Measurements from ENCODE around the gene RTN4RL1. TPM values are rescaled to one million over a fixed set of nuclear protein-coding genes. Genes with fewer than 3 reads are reported as not detected.
"Not testable (repeated sequence)": the region's sequence is repeated elsewhere in the genome, so short reads cannot be mapped to it uniquely, and the experiment has no call there.

Gene RTN4RL1
- total and polyA plus RNA-seq, 12 donors: 1.3 to 9.4 (median 6.1) TPM

GRCh38 chr17:1989135-1989534 lies 36.0 kb downstream of the RTN4RL1 start:
- peaks cover 9 to 36% of the 10 kb centered on the region in 2 donors for H3K4me1 ChIP-seq (replicated peaks in 1 of 2)
- H3K9me3 ChIP-seq (replicated peaks in 1 of 3): no peaks in the 10 kb centered on the region
- no peak overlapping the region for H3K4me3 ChIP-seq
- peak overlapping the region in 3 of 5 donors; percentile 24 to 82 (median 61) for H3K27ac ChIP-seq
- no peaks in the 10 kb centered on the region for H3K27me3 ChIP-seq
- peak; percentile 54 to 86 (median 81) for DNase-seq
- TF ChIP-seq, protein P1, sequence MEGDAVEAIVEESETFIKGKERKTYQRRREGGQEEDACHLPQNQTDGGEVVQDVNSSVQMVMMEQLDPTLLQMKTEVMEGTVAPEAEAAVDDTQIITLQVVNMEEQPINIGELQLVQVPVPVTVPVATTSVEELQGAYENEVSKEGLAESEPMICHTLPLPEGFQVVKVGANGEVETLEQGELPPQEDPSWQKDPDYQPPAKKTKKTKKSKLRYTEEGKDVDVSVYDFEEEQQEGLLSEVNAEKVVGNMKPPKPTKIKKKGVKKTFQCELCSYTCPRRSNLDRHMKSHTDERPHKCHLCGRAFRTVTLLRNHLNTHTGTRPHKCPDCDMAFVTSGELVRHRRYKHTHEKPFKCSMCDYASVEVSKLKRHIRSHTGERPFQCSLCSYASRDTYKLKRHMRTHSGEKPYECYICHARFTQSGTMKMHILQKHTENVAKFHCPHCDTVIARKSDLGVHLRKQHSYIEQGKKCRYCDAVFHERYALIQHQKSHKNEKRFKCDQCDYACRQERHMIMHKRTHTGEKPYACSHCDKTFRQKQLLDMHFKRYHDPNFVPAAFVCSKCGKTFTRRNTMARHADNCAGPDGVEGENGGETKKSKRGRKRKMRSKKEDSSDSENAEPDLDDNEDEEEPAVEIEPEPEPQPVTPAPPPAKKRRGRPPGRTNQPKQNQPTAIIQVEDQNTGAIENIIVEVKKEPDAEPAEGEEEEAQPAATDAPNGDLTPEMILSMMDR (IDR thresholded peaks at IDR 0.05): no peak
- peak in 1 of 2 donors; percentile 40 for TF ChIP-seq POLR2A (IDR thresholded peaks at IDR 0.05)
- WGBS, 4 donors: 58 to 69% (median 67%) methylated on average over 10 of the region's 10 CpGs
- intact Hi-C loops (cut with DNase I): no loop called here
- no peaks in the 10 kb centered on the region for H3K36me3 ChIP-seq (replicated peaks in 1 of 2)

DNA sequence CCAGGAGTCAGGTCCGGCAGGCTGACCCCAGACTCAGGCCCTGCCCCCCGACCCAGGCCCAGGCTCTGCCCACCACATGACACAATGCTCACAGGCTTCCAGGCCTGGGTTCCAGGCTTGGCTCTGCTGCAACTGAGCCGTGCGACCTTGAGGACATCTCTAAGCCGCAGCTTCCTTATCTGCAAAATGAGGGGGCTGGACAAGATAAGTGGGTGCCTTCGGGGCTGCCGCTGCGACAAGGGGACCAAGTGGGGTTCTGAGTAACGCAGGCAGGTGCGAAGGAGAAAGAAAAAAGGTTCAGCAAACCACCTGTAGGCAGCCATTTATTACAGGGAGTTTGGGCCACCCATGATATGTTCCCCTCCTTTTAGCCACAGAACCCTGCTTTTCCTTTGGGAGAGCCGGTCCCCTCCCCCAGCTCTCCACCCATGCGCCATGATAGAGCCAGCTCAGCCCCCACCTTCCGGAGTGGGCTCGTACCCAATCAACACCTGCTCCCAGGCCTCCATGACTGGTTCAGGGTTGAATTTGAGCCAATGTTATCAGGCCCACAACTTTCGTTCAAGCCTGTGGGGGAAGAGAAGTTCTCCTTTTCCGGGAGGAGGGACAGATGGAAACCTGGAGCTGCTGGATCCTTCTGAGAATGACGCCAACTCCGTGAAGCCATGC lies 38.2 kb downstream of the RTN4RL1 start:
- peaks cover 9 to 27% of the 10 kb centered on the region in 2 donors for H3K4me1 ChIP-seq (replicated peaks in 1 of 2)
- intact Hi-C loops (cut with DNase I): no loop called here
- DNase-seq: peak in 4 of 7 donors; percentile 51 to 70 (median 62)

DNA sequence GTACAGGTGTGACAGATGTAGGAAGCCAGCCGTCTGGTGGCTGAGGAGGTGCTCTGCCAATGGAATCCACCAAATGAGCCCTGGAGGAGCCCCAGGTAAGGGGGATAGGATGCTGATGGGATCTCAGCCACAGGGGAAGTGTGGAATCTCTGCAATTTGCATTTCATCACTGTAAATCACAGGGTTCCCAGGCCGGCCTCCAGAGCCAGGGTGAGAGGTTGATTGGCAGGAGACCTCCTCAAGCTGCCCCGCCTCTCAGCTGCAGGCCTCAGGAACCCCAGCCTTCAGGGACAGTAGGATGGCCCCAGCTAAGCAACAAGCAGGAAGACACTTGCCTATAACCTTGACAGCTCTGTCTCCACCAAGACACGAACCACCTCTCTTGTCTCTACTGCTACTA lies 39.4 kb downstream of the RTN4RL1 start:
- H3K4me3 ChIP-seq: no peak overlapping the region
- TF ChIP-seq, protein P1 (IDR thresholded peaks at IDR 0.05): no peak
- no peak for TF ChIP-seq POLR2A (IDR thresholded peaks at IDR 0.05)
- intact Hi-C loops (cut with DNase I): no loop called here
- no peaks in the 10 kb centered on the region for H3K27me3 ChIP-seq
- H3K4me1 ChIP-seq (replicated peaks in 1 of 2): peaks cover 9 to 27% of the 10 kb centered on the region in 2 donors
- WGBS, 4 donors: 64 to 94% (median 82%) methylated on average over 3 to 4 of the region's 4 CpGs
- DNase-seq: no peak
- no peaks in the 10 kb centered on the region for H3K36me3 ChIP-seq (replicated peaks in 1 of 2)
- H3K9me3 ChIP-seq (replicated peaks in 1 of 3): no peaks in the 10 kb centered on the region
- H3K27ac ChIP-seq: no peak overlapping the region

More for the DNA sequence above, 38.2 kb downstream of the RTN4RL1 start:
- no peaks in the 10 kb centered on the region for H3K27me3 ChIP-seq
- no peaks in the 10 kb centered on the region for H3K36me3 ChIP-seq (replicated peaks in 1 of 2)
- 53 to 61% (median 55%) methylated on average over 18 of the region's 18 CpGs for WGBS, 4 donors
- peak overlapping the region in 3 of 5 donors; percentile 43 to 76 (median 60) for H3K27ac ChIP-seq
- H3K4me3 ChIP-seq: no peak overlapping the region
- no peak for TF ChIP-seq POLR2A (IDR thresholded peaks at IDR 0.05)
- TF ChIP-seq, protein P1 (IDR thresholded peaks at IDR 0.05): no peak
- H3K9me3 ChIP-seq (replicated peaks in 1 of 3): no peaks in the 10 kb centered on the region

- no peak for TF ChIP-seq POLR2A (IDR thresholded peaks at IDR 0.05)
- TF ChIP-seq, protein P1 (IDR thresholded peaks at IDR 0.05): no peak
- DNase-seq: no peak
- Histone ChIP-seq H3K36me3 (replicated peaks in 1 of 2) (no peaks in the 10 kb centered on the region), H3K4me1 (replicated peaks in 1 of 2) (peaks cover 9 to 27% of the 10 kb centered on the region in 2 donors), H3K27me3 (no peaks in the 10 kb centered on the region), H3K9me3 (replicated peaks in 1 of 3) (no peaks in the 10 kb centered on the region), H3K4me3 (no peak overlapping the region), H3K27ac (no peak overlapping the region)
- intact Hi-C loops (cut with DNase I): no loop called here
- WGBS, 4 donors: 90 to 98% (median 94%) methylated on average over 4 of the region's 4 CpGs
Measured at GRCh38 chr17:1985093-1985492, 40.0 kb downstream of the RTN4RL1 start.

DNA sequence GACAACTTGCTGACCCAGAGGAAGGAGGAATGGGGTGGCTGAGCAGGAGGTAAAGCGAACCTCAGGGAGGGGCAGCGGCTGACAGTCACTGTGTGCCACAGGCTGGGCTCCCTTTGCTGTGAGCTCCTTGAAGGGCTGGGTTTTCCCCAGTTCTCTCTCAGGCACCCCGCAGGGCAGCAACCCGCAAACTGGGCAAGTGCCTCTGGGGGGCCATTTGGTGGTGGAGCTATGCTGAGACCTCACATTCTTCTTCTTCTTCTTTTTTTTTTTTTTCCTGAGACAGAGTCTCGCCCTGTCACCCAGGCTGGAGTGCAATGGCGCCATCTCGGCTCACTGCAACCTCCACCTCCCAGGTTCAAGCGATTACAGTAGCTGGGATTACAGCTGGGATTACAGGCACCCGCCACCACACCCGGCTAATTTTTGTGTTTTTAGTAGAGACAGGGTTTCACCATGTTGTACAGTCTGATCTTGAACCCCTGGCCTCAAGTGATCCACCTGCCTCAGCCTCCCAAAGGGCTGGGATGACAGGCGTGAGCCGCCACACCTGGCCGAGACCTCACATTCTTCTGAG lies 42.3 kb downstream of the RTN4RL1 start:
- DNase-seq; H3K9me3 ChIP-seq (replicated peaks in 1 of 3); intact Hi-C loops (cut with DNase I); H3K27ac ChIP-seq; H3K36me3 ChIP-seq (replicated peaks in 1 of 2); H3K27me3 ChIP-seq; H3K4me3 ChIP-seq: not testable (repeated sequence)
- H3K4me1 ChIP-seq (replicated peaks in 1 of 2): peaks cover 14 to 27% of the 10 kb centered on the region in 2 donors
- WGBS, 4 donors: 90 to 95% (median 91%) methylated on average over 12 to 13 of the region's 13 CpGs
